ENCODE results near the gene LMO3. TPM values are rescaled to one million over a fixed set of nuclear protein-coding genes. Genes with fewer than 3 reads are reported as not detected.

LMO3 gene
- total RNA-seq, 4 donors from 2014 or later, result 9.2 to 55.1 (median 41.0) TPM

DNA sequence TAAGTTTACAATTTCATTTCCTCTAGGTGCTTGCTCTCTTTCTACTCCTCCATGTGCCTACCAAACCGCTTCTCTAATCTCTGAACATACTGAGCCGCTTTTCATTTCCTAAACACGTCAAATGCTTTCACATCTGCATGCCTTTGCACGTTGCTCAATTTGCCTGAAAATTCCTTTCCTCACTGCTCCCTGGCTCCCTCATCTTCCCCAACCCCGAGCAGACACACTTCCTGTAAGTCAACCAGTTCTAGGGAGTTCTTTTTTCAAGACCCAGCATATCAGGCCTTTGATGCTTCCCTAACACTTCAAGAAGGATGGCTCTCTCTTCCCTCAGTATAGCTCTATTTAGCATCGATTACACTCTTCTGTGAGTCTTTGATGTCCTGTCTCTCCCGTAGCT is 50.3 kb downstream of the LMO3 start:
- in situ Hi-C loops (cut with MboI; ENCODE audit: low pct_ligation_motif_present in 1 of 4, low pct_unique_long_range_greater_than_20kb in 1 of 4, low sequenced_read_pairs in 3 of 4), result no loop called here
- Histone ChIP-seq H3K4me1 (no peaks in the 10 kb centered on the region), H3K27me3 (no peaks in the 10 kb centered on the region), H3K27ac (no peak overlapping the region), H3K36me3 (no peaks in the 10 kb centered on the region), H3K9me3 (no peaks in the 10 kb centered on the region), H3K4me3 (no peak overlapping the region)
- no peak for DNase-seq
- intact Hi-C loops (cut with DNase I; ENCODE audit: low total_unique reads), result no loop called here
- WGBS, 2 donors (ENCODE audit: low coverage in 1 of 2), result 52 to 59% methylated on average over 7 of the region's 7 CpGs
- TF ChIP-seq POLR2A (IDR thresholded peaks at IDR 0.05) (no peak), EP300 (IDR thresholded peaks at IDR 0.05; ENCODE audit: low read depth) (no peak), POLR2AphosphoS5 (IDR thresholded peaks at IDR 0.05) (no peak), CTCF (IDR thresholded peaks at IDR 0.05) (no peak)

GRCh38 chr12:16553457-16553856 is 52.5 kb downstream of the LMO3 start:
- TF ChIP-seq CTCF (IDR thresholded peaks at IDR 0.05) (no peak), POLR2A (IDR thresholded peaks at IDR 0.05) (no peak), POLR2AphosphoS5 (IDR thresholded peaks at IDR 0.05) (no peak), EP300 (IDR thresholded peaks at IDR 0.05; ENCODE audit: low read depth) (no peak)
- H3K4me3 ChIP-seq, result no peak overlapping the region
- in situ Hi-C loops (cut with MboI; ENCODE audit: low pct_ligation_motif_present in 1 of 4, low pct_unique_long_range_greater_than_20kb in 1 of 4, low sequenced_read_pairs in 3 of 4) (no loop called here), intact Hi-C loops (cut with DNase I; ENCODE audit: low total_unique reads) (no loop called here)
- H3K27me3 ChIP-seq, result no peaks in the 10 kb centered on the region
- no peaks in the 10 kb centered on the region for H3K9me3 ChIP-seq
- H3K4me1 ChIP-seq, result no peaks in the 10 kb centered on the region
- no peaks in the 10 kb centered on the region for H3K36me3 ChIP-seq
- DNase-seq, result no peak
- 58 to 63% methylated on average over 3 of the region's 3 CpGs for WGBS, 2 donors (ENCODE audit: low coverage in 1 of 2)
- no peak overlapping the region for H3K27ac ChIP-seq

DNA sequence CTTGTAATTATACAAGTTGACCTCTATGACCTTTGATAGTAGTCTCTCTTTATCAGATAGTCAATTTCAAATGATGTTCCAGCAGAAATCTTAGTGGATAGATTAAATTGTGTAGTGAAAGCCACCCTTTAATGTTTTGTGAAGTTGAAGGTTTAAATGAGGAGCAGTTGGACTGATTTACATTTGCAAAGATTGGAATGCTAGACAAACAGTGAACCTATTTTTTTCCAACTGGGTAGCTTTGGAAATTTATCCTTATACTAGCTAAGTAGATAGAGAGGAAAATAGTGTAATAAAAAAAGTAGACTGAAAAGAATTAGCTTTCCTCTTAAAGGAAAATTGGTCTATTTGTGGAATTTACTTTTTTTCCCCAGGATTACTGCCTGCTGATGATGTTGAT is 53.7 kb downstream of the LMO3 start:
- no peak overlapping the region for H3K4me3 ChIP-seq
- no peaks in the 10 kb centered on the region for H3K9me3 ChIP-seq
- no peak for DNase-seq
- H3K27me3 ChIP-seq, result no peaks in the 10 kb centered on the region
- H3K4me1 ChIP-seq, result no peaks in the 10 kb centered on the region
- no peaks in the 10 kb centered on the region for H3K36me3 ChIP-seq
- in situ Hi-C loops (cut with MboI; ENCODE audit: low pct_ligation_motif_present in 1 of 4, low pct_unique_long_range_greater_than_20kb in 1 of 4, low sequenced_read_pairs in 3 of 4), result no loop called here
- intact Hi-C loops (cut with DNase I; ENCODE audit: low total_unique reads), result no loop called here
- TF ChIP-seq CTCF (IDR thresholded peaks at IDR 0.05), result no peak
- TF ChIP-seq POLR2A (IDR thresholded peaks at IDR 0.05), result no peak
- TF ChIP-seq EP300 (IDR thresholded peaks at IDR 0.05; ENCODE audit: low read depth), result no peak
- no peak for TF ChIP-seq POLR2AphosphoS5 (IDR thresholded peaks at IDR 0.05)
- no peak overlapping the region for H3K27ac ChIP-seq

GRCh38 chr12:16545836-16546235 is 60.1 kb downstream of the LMO3 start:
- TF ChIP-seq CTCF (IDR thresholded peaks at IDR 0.05) (no peak), EP300 (IDR thresholded peaks at IDR 0.05; ENCODE audit: low read depth) (no peak), POLR2A (IDR thresholded peaks at IDR 0.05) (no peak), POLR2AphosphoS5 (IDR thresholded peaks at IDR 0.05) (no peak)
- in situ Hi-C loops (cut with MboI; ENCODE audit: low pct_ligation_motif_present in 1 of 4, low pct_unique_long_range_greater_than_20kb in 1 of 4, low sequenced_read_pairs in 3 of 4) (no loop called here), intact Hi-C loops (cut with DNase I; ENCODE audit: low total_unique reads) (no loop called here)
- 84 to 85% methylated on average over 3 of the region's 3 CpGs for WGBS, 2 donors (ENCODE audit: low coverage in 1 of 2)
- H3K4me1 ChIP-seq, result no peaks in the 10 kb centered on the region
- no peak for DNase-seq
- H3K27ac ChIP-seq, result no peak overlapping the region
- H3K27me3 ChIP-seq, result no peaks in the 10 kb centered on the region
- H3K9me3 ChIP-seq, result no peaks in the 10 kb centered on the region
- no peak overlapping the region for H3K4me3 ChIP-seq
- no peaks in the 10 kb centered on the region for H3K36me3 ChIP-seq
